GM19035 (cell line): ENCODE measurements around the gene PRPF19.
A peak's percentile ranks its signal among the peaks of the same experiment; 100 is the strongest.

Source experiments
- ATAC-seq: cut with Tn5 transposase; IDR thresholded peaks from one replicate; pipeline ENCODE4 v1.9.1; 2021; ENCODE audit not compliant: unreplicated experiment

PRPF19 gene

DNA sequence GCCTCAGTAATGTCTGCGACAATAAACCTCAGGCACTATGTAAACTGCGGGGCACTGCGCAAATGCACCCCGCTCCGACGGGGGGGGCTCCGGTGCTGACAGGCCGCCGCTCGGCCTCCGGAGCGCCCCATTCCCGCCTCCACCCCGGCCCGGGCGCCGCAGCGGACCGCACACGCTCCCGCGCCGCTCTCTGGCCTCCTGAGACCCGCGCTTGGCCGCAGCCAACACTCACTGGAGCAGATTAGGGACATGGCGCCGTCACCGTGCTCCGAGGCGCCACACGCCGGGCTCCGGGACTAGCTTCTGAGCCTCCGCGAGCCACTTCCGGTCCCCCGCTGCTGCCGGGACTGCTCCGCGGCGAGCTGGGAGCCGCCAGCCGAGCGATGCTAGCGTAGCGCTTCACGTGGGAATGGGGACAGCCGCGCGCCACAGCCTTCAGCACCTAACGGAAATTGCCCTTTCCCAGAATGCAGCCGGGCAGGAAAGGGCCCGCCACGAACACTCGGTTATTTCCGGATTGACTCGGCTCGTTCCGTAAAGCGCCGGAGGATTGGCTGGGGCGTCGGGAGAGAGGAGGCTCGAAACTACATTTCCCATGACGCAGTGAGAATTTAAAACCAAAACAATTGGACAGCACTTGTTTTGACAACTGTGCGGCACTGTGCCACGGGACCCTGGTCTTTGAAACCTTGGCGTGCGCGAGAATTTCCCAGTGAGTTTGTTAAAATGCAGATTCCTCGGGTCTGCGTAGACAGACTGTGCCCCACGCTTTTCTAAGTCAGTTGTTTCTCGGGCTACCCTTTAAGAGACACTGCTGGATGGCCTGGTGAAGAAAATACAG lies at the start of gene PRPF19:
Gene PRPF19, minus strand, starts transcription at position 454 of the 841 bp plus-strand sequence. Its CDS starts 203 bp downstream, at position 251.
- peak; percentile 80 for ATAC-seq

DNA sequence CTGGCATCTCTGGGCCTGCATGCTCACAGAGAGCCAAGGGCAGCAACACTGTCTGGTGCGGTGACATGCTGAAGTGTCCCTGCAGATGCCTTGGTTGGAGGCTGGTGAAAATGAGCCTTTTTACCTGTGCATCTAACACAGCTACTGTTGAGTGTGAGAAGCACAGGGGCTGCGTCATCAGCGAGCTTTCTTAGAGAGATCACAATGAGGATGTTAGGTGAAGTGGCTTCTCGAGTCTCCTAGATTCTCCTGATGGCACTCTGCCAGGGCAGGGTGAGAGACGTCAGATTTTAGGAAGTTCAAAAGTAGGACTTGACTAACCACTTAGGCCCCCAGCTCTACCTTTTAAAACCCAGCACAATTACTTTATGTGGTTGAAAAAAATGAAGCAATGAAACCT lies 49.2 kb upstream of the PRPF19 start:
- no peak for ATAC-seq

DNA sequence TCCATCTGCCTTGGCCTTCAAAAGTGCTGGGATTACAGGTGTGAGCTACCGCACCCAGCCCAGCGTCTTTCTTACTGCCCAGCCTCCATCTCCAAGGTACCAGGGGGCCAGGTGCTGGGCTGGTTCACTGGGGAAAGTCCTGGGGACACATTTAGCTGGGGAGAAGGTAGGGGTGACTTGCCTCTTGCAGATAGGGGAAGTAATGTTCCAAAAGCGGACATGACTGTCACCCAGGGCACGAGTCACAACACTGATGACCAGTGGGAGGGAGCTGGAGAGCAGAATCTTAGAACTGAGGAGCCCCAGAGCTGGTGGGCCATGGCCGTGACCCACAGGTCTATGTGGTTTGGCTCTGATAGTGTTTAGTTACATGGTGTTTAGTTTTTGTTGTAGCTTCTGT lies 48.0 kb upstream of the PRPF19 start:
- ATAC-seq: no peak

DNA sequence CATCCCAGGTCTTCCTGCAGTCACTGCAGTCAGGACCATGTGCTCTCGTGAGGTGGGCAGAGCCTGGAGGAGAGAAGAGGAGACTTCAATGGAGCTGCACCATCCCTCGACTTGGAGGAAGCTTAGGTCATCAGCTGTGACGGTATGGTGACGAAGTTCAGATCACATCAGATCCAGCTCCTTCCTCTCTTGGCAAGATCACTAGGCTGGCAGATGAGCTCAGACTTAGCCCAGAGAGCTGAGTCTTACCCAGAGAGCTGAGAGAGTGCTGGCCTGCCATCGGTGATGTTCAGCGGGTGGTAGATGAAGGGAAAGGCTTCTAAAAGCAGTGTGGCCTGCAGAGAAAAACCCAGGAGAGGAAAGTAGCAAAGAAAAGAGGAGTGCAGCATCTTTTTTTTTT lies 47.4 kb upstream of the PRPF19 start:
- no peak for ATAC-seq

DNA sequence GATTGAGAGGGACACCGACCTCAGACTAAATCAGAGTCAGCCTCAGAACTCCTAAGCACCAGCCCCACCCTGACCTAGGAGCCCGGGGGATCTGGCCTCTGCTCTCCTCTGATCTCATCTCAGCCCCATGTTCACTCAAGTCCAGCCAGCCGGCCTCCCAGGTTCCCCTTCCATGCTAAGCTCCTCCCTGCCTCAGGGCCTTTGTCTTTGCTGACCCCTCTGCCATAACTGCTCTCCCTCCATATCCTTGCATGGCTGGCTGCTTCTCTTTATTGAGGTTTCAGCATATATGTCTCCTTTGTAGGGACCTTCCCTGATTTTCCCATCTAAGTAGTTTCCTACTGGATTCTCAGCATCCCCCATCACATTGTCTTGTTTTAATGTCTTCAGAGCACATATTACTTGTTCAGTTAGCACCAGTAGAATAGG lies 46.4 kb upstream of the PRPF19 start:
- ATAC-seq: no peak

DNA sequence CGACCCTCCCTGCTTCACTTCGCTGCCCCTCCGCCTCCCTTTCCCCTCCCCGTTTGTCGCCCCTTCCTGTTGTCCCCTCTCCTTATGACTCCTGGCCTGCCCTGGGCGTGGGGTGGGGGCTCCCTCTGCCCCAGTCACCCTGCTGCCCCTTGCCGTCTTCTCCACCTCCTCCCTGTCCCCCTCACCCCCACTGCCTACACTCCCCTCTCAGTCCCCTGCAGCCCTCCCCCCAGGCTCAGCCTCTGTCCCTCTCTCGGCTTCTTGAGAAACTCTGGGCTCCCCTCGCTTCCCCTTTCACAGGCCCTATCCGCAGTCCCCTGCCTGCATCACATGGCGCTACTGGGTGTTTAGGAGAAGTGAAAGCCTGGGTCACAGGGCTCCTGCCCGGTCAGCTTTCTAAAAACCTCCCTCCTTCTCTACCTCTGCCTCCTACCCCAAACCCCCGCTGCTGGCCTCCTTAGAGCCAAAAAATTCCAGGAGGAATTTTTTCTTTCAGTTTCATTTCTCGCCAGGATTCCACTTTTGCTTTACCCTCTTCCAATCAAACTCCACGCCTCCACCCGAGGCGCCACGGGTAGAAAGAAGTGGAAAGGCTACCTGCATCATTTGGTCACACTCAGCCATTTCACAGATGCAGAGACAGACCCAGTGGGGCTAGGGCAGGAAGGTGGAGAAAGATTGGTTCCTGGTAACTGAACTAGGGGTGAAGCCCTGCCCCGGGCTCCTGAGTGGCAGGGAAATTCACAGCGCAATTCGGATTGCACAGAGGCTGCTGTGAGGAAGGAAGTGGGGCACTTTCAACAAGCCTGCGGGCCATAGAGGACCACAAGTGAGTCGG lies 45.7 kb upstream of the PRPF19 start, which contains the start of gene SLC15A3:
Gene SLC15A3, minus strand, starts transcription at position 273 of the 838 bp plus-strand sequence. CDS start 625 bp downstream, outside the sequence.
- peak; percentile 75 for ATAC-seq

DNA sequence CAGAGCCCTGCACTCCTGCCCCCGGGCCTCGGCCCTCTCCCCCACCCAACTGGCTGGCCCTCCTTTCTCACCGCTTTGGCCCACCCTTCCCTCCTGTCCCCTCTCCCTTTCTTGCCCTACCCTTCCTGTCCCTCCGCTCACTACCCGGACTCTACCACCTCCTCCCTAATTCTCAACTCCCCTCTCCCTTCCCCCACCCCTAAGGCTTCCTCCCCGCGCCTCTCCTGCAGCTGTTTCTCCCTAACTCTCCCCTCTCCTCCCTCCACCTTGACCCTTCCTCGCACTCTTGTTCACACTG lies 45.2 kb upstream of the PRPF19 start:
- ATAC-seq: no peak

DNA sequence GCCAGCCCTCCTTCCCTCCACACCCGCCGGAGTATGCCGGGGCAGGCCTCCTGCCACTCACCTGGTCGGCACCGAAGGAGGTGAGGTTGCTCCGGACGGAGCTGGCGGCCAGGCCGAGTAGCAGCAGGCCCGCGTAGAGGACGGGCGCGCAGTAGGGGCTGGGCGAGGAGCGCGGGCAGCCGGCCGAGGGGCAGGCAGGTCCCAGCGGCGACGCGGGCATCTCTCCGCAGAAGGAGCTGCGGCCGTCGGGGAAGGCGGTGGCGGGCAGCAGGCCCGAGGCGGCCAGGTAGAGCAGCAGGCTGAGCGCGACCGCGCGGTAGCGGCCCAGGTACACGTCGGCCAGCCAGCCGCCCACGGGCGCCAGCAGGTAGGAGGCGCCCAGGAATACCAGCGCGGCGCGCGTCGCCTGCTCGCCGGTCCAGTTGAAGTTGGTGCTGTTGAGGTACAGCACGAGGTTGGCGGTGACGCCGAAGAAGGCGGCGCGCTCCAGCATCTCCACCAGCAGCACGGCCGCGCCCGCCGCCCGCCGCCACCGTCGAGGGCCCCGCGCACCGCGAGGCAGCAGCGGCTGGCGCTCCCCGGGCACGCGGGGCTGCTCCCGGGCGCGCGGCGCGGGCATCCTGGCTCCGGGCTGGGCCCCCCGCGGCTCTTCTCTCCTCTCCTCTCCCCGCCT lies 44.7 kb upstream of the PRPF19 start:
- ATAC-seq: no peak

DNA sequence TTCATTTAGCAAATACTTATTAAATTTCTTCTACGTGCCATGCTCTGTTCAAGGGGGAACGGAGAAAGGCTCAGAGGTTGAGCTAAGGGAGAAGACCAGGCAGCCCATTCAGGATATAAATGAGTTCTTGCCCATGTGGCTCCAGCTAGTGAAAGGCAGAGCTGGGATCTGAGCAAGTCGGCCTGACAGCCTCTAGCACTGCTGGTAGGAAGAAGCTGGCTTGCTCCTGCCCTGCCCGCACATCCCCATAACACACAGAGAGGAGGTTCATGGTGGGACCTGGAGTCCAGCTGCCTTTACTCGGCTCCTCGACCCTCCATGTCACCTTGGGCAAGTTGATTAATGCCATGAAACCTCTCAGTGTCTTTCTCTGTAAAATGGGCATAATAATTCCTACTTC lies 43.6 kb upstream of the PRPF19 start:
- no peak for ATAC-seq

DNA sequence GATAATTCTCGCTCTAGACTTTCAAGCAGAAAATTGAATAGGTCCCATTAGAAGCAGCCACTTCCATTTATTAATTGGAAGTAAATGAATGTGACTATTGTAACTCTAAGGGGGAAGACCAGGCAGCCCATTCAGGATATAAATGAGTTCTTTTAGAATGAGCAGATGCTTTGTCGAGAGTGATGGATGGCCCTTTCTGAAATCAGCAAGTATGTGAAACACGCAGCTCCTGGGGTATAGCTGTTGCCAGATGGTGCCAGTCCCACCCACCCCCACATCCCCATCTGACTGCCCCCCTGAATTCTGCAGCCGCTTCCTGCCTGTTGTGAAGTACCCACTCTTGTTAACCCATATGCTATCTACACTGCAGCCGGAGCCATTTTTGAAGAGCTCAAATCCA lies 41.9 kb upstream of the PRPF19 start:
- no peak for ATAC-seq

DNA sequence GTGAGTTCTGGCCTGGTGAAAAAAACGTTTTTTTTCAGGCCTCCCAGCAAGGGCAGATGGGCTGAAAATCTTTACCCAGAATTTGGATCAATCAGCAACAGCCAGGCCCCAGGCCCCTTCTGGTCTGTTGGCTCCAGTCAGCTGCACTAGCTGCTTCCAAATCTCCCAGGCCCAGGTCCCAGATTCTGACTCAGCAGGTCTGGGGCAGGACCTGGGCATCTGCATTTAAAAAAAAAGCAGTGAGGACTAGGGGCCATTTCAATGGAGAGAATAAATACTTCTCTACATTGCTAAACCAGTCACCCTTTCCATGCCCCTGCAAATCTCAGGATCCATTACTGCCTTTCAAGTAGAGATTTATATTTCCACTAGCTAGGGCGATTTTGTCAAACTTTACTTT lies 41.3 kb upstream of the PRPF19 start:
- no peak for ATAC-seq

DNA sequence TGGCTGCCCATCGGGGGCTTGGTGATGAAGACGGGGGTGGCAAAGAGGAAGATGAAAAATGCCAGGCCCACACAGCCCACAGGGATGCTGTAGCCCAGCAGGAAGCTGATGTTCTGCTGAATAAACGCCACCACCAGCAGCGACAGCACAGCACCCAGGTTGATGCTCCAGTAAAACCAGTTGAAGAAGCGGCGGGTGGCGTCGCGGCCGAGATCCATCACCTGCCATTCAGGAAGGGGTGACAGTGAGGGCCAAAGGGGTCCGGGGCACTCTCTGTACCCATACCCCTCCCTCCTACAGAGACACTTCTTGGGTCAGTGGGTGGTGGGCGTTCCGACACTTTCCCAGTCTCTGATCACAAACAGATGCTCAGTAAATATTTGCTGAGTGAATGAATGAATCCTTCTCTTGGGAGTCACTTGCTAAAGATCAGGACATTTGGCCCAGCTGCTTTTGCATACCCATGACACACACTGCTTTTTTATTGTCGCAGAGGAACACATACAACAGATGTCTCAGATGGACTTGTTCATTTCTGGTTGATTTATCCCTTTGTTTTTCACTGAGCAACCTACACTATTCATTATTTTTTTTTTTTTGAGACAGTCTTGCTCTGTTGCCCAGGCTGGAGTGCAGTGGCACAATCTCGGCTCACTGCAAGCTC lies 40.3 kb upstream of the PRPF19 start:
- ATAC-seq: no peak

DNA sequence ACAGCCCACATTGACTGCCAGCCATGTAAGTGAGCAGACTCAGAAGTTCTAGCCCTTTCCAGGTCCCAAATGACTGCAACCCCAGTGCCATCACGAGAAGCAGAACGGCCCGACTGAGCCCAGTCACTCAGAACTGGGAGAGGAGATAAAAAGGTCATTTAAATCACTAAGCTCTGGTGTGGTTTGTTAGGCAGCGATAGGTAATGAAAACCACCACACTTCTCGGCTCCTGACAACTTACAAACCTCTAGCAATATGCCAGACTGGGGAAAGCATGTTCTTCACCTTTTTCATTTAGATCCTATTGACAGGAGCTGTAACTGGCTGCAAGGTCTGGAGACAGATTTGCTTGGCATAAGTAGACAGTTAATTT lies 38.9 kb upstream of the PRPF19 start:
- ATAC-seq: no peak

DNA sequence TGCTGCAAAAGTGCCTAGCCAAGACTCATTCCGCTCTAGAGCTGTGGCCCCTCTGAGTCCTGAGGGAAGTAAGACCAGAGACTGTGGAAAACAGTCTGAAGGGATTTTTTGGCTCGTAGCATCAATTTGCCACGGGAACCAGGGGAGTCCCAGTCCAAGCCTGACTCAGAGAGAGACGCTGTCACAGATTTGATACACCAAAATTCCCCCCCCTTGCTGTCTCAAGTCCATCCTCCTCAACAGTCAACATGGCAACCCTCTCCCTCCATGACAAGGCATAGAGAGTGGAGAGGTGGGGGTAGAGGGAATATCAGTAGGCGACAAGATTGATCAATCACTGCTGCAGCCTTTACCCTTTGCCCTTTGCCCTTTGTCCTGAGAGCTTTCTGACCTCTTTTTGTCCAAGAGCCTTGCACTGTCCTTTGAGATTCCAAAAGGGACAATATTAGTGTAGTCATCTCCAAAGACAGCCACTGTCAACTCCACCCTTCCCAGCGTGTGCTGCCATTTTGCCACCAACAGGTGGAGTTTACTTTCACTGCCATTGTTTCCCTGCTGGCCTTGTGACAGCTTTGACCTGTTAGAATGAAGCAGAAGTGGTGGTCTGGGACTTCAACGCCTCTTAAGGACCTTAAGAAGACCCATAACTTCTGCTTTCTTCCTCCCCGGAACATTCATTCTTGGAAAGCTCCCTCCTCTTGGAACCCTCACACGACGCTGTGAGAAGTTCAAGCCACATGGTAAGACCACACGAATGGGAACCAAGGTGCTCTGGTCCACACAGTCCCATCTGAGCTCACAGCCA lies 38.3 kb upstream of the PRPF19 start:
- no peak for ATAC-seq

DNA sequence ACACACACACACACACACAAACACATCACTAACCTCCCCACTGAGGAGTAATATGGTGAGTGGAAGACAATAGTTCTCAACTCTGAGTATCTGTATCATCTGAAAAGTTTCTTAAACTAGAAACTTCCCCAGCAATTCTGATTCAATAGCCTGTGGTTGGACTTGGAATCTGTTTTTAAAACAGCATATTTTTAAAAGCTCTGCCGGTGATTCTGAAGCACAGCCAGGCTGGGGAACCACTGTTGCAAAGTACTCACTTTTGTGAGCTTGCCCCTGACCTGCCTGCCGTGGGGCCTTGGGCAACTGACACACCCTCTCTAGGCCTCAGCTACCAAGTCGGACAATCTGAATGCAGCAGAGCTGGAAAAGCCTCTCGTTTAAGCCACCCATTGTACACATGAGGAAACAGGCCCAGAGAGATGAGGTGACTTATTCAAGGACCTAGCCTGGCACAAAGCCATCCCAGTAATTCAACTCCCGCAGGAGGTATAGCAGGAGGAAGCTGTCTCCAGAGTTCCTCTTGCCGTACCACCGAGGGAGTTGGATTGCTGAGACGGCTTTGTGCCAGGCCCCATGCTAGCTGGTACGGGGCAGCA lies 36.7 kb upstream of the PRPF19 start:
- ATAC-seq: no peak

DNA sequence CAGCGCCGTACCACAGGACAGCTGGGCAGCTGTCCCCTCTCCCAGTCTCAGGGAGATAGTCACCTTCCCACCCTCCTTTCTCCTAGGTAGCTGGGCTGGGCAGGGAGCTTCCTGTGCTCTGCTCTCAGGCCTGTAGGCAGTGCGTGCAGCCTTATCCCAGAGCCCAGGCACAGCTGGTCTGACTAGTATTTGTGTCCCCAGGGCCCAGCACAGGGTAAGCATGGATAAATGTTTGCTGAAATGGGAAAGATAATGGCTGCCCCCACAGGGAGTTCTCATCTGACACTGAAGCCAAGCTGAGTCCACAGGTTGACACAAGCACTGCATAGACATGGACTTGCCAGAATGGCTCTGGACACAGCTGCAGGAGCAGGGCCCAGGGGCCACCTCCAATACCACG lies 35.8 kb upstream of the PRPF19 start:
- ATAC-seq: no peak

DNA sequence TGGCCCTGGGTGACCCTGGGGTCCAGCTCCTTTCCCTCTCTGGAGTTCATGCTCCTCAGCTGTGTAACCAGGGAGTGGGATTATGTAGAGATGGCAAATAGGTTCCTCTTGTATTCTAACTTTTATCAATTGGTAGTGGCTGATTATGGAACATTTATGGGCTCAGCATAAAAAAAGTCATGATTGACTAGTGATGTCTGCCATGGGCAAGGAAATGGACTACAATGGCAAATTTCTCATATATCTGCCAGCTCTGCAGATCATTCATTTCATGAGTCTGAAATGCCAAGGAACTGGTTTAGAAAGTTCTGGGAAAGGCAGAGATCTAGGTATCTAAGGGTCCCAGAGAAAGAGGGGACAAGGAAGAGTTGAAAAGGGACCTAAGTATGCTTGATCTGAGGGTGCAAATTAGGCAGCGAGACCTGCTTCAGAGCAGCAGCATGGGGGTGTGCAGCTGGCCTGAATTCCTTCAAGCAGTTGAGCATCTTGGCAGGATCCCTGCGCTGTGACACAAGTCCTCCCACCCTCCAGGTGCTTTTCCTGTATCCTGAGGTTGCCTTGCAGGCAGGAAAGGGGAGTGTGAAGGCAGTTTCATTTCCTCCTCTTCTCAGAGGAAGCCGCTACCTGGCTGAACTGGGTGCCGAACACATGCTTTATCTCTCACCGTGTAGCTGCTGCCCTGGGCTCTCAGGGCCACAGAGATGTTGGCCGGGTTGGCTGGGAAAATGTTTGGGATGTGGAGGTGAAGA lies 35.2 kb upstream of the PRPF19 start:
- ATAC-seq: no peak

DNA sequence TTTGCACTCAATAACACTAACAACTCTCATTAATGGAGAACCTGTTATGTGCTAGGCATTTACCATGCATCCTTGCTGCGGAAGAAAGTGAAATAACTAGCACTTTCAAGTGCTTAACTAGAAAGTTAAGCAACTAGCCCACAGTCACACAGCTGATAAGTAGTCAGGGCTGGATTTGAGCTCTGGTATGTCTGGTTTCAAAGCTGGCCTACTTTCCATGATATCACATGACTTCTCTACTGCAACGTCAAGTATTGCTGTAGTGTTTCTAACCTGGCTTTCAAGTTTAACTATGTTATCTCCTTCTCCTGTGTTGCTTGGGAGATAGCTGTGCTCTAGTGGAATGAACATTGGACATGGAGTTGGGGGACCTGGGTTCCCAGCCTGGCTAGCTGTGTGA lies 33.5 kb upstream of the PRPF19 start:
- no peak for ATAC-seq

DNA sequence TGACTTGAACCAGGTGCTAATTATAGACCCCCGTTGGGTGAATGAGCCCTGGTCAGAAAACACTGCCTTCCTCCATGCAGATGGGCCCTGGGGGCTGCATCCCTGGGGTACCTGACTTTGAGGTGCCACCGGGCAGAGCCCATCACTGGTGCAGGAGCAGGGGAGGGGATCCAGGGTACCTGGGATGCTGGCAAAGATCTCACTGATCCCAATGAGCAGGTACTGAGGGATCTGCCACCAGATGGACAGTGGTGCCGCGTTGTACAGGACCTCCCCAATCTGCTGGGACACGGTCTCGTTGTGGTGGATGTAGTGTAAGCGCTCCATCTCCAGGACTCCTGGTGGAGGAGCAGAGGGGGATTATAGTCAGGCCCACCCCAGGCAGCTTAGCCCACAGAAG lies 32.9 kb upstream of the PRPF19 start:
- ATAC-seq: no peak
